Spleen (tissue), 7 donors: Measurements from ENCODE around the gene TEKT5.

Experiments used
- POLR2A ChIP-seq, 3 donors: fragments of 450-650 bp; IDR thresholded peaks; one replicate each; pipeline ENCODE4 v1.5.1; 2017; ENCODE audit warnings: antibody characterized with exemption in 3 of 3, mild to moderate bottlenecking in 1 of 3
- POLR2AphosphoS5 ChIP-seq, 3 donors: sonication (generic); formaldehyde crosslinking; IDR thresholded peaks; one replicate each; pipeline ENCODE4 v1.5.1; 2017; ENCODE audit warnings: antibody characterized with exemption in 3 of 3
- TF ChIP-seq, protein P1 (sequence below), 11 experiments: fragments of 200-600 bp in 7 of 11; fragments of 450-650 bp in 4 of 11; sonication (generic) in 4 of 11; IDR thresholded peaks in 8 of 11; conservative IDR thresholded peaks in 3 of 11; 1 replicate in 7 of 11; 2 replicates in 4 of 11; pipeline versions ENCODE4 v1.4.0 to v1.8.0; 2016 to 2021; ENCODE audit warnings: antibody characterized with exemption in 11 of 11, inconsistent platforms in 4 of 11, mild to moderate bottlenecking in 1 of 11
- donor health status: DM: no; HTN: no; CAD: no; lungs with moderate emphysema.
- donor health status: DM: no; HTN: no; CAD: no.
- donor health status: DM: no; HTN: no; CAD: no.

DNA sequence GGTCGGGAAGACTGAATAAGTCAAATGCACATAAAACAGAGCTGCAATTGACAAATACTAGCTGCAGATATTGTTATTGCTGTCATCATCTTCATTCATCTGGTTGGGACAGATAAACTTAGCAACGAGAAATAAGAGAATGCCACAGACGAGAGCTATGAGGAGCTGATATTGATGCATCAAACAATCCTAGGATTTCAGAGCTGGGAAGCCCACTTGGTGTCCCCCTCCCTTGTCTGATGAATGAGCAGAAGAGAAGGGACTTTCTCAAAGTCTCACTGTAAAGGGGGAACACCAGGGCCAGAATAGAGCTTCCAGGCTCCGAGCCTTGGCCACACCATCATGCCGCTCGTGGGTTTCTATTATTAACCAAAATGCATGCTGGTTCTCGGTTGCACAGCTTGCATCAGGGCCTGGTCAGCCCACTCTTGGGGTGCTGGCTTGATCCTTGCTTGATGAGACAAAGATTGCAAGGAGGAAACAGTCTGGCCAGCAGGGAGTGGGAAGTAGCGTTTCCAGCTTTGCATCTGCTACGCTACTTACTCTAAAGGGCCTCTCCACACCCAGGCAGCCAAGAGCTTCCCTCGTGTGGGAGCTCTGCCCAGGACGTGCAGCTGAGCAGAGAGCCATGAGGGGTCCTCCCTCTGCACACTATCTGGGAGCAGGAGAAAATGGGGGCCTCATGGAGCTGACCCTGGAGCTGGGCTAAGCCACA lies 85.9 kb downstream of the TEKT5 start:
- TF ChIP-seq, protein P1, sequence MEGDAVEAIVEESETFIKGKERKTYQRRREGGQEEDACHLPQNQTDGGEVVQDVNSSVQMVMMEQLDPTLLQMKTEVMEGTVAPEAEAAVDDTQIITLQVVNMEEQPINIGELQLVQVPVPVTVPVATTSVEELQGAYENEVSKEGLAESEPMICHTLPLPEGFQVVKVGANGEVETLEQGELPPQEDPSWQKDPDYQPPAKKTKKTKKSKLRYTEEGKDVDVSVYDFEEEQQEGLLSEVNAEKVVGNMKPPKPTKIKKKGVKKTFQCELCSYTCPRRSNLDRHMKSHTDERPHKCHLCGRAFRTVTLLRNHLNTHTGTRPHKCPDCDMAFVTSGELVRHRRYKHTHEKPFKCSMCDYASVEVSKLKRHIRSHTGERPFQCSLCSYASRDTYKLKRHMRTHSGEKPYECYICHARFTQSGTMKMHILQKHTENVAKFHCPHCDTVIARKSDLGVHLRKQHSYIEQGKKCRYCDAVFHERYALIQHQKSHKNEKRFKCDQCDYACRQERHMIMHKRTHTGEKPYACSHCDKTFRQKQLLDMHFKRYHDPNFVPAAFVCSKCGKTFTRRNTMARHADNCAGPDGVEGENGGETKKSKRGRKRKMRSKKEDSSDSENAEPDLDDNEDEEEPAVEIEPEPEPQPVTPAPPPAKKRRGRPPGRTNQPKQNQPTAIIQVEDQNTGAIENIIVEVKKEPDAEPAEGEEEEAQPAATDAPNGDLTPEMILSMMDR (IDR thresholded peaks at IDR 0.05 in 8 of 11, conservative IDR thresholded peaks at IDR 0.05 in 3 of 11) = no peak
- no peak for TF ChIP-seq POLR2A (IDR thresholded peaks at IDR 0.05)
- no peak for TF ChIP-seq POLR2AphosphoS5 (IDR thresholded peaks at IDR 0.05)
